Activated CD4-positive, alpha-beta T cell treated with anti-CD3 and anti-CD28 coated beads, Interleukin-10, Interleukin-2, amounts not matched to agents 100 ng/mL and 50 ng/mL, durations not matched to agents 16 hours and 8 hours (primary cell): ENCODE measurements around the gene NFYA.

ENCODE experiments used
- DNase-seq: peaks from one replicate; pipeline ENCODE4 v3.0.0-alpha.2; 2020

The NFYA gene

DNA sequence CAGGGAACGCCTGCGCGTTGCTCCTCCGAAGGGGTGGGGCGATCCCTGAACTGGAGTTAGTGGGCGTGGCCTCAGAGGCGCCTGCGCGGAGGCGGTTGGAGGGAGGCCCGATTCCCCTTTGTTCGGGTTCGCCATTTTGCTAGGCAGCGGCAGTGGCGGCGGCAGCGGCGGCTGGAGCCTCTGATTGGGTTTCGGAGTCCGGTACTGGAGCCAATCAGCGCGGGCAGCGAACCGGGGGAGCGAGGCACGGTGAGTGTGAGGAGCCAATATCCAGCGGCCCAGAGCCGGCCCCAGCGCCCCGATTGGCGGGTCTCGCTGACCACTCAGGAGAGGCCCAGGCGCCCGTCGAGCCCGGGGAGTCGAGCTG lies at the start of gene NFYA:
Gene NFYA, plus strand, starts transcription at position 139 of the 367 bp plus-strand sequence. CDS start 6,116 bp downstream, outside the sequence.
- DNase-seq, result no peak

DNA sequence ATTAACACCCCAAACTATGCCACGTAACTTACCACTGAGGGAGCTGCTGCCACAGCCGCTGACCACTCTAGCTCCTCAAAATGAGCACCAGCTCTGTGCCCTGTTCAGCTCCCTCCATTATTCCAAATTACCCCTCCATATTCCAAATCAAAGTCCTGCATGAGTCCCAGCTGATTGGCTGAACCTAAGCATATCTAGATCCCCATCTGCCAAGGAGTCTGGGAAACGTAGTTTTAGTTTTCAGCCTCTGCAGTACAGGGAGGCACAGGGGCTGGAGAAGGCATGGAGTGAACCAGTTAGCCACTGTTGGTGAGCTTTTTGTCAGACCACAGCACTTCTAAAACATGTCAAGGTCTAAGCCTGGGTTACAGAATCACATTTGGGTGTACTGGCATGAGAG lies 49.7 kb upstream of the NFYA start:
- DNase-seq, result no peak

DNA sequence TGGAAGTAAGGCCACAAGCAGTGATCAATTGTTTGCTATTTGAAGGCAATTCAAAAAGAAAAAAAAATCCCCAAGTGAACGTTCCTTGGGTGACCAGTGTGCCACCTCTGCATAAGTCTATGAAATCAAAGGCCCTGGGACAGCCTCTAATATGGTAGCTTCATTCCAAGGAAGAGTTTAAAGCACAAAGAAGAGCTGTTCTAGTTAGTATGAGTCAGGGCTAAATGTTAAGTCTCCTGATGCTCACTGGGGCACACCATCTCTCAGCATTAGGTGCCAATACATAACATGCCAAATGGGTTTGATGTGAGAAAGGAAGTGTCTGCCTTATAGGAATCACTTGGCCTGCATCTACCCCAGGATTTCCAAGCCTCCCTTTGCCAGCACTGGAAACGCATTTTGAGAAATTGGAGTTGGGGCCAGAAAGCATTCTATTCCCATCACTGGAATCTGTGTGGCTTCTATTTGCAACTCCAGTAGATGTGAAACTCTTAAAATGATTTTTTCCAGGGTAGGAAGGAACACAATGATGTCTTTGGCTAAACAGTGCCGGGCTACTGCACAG lies 46.7 kb upstream of the NFYA start:
- no peak for DNase-seq

DNA sequence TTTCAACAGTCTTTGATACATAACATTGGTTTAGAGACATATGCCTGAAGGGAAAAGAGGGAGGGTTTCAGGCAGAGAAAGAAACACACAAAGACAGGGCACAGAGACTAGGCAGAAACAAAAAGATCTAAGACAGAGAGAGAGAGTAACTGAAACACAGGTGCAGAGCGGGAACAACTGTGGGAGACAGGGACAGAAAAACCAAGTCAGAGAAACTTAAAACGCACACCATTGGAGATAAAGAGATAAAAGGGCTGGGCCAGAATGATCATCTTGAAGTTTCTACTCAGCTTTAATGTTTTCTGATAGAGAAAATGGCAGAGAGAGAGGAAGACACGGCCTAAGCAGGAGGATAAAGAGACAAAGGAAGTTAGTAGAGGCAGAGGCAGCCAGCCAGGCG lies 45.5 kb upstream of the NFYA start:
- no peak for DNase-seq

DNA sequence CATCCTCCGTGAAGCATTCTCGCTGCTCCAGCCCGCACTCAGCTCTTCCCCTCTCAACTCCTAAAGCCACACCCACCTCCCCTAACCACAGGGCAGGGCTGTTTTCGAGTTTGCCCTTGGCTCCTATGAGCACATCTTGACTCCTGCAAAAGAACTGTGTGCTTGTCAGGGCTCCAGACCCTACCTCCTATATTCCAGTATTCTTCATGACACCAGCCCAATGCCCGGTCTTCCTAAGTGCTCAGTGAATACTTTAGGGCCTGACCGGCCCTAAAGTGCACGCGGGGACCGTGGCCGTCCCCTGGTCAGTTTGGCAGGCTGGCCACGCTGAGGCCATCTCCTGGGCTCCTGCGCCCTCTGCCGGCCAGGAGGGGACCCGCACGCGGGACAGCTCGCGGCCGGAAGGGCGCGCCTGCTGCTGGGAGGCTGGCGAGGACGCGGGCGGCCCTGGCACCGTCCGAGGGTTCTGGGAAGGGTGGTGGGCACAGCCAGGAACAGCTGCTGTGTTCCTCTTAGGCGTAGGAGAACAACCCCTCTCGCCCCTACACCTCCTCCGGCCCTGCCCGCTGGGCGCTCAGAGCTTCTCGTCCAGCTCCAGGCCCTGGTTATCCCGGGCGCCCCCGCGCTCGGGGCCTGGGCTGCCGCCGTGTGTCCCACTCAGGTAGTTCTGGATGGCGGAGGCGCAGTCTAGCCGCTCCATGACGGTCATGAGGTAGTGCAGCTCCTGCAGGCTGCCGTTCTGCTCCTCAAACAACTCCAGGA lies 44.8 kb upstream of the NFYA start:
- peak; percentile 87 for DNase-seq

DNA sequence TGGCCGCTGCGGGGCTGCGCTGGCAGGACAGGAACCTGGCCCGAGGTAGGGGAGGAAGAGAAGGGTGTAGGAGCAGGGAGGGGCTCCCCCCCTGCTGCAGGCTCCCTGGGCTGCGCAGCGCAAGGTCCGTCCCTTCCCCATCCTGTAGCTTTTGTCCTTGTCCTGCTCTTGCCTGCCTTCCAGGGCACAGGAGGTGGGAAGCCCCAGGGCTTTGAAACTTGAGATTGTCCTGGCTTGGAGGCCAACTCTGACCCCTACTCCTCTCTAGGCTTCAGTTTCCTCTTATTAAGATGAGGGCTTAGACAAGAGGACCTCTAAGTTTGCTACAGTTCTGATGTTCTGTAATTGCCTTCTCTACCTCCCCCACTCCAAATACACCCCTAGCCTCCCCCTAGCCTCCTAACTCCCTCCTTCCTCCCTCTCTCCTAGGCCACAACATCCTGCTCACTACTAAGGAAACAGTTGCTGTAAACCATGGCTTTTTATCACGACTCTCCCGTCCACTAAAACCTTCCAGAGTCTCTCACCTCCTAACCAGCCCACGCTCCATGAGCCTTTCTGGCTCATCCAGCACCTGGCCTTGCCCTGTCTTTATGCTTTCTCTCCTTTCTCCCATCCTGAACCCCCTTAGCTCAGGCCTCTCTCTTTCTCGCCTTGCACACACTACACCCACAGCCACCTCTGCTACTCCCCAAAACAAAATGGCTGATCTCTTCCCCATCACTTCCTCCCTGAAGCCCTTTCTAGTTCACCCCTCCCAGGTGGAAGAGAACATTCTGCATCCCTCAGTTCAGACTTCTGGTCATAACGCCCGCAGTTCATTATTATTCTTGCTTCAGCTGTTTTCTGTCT lies 44.0 kb upstream of the NFYA start:
- DNase-seq, result no peak

DNA sequence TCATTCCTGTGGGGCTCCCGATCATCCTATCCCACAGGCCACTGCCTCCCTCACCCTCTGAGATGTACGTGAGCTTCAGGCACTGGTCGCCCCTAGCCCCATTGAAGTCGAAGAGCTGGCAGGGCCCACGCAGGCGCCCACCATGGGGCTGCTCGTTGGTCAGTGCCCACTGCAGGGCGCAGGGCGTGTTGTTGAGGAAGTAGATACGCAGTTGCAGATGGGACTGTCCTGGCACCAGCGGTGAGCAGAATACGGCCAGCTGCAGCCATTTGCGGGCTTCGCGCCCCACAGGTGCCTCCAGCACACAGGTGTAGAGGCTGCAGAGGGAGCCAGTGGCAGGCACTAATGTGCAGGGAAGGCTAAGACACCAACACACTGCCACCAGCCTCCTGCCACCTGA lies 39.9 kb upstream of the NFYA start:
- no peak for DNase-seq

DNA sequence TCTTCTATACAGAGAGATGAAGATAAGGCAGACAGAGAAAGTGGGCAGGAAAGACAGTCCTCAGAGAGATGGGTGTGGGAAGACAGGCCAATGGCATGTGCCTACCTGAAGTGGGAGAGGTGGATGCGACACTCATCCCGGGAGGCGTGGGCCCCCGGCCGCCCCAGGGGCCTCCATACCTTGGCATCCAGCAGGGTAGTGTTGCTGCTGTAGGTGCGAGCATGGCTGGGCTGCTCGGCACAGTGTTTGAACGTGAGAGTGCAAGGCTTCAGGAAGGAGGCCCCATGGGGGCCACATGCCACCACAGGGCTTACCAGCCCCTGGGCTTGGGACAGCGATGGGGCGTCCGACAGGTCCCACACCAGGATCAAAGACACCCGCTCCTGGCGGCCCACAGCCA lies 39.0 kb upstream of the NFYA start:
- no peak for DNase-seq

DNA sequence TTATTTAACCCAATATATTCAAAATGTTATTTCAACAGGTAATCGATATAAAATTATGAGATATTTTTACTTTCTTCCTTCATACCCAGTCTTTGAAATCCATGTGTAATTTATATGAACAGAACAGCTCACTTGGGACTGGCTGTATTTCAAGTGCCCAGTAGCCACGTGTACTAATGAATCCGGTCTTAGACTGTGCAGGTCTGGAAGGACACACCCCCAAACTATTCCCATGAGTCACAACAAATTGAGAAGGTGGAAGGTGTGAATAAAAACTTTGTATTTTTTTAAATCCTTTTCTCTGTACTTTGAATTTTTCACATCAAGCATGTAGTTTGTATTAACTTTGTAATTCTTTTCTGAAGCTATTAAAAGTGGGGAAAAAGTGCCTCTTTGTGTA lies 36.6 kb upstream of the NFYA start:
- no peak for DNase-seq

DNA sequence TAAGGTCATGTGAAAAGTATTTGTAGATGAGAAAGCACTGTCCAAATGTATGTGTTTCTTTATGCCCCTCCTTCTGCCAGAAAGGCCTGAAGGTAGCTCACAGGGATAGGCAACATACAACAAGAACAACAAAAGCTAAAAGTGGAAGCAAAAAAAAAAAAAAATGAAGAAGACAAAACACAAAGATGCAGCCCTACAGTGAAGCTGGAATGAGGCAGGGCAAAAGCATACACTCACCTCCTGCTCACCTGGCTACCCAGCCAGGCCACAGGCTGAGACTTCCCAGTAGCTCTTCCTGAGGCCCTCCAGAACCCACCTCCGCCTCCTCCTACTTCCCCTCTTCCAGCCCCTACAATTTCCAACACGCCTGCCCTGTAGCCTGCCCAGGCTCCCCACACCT lies 36.2 kb upstream of the NFYA start:
- no peak for DNase-seq

DNA sequence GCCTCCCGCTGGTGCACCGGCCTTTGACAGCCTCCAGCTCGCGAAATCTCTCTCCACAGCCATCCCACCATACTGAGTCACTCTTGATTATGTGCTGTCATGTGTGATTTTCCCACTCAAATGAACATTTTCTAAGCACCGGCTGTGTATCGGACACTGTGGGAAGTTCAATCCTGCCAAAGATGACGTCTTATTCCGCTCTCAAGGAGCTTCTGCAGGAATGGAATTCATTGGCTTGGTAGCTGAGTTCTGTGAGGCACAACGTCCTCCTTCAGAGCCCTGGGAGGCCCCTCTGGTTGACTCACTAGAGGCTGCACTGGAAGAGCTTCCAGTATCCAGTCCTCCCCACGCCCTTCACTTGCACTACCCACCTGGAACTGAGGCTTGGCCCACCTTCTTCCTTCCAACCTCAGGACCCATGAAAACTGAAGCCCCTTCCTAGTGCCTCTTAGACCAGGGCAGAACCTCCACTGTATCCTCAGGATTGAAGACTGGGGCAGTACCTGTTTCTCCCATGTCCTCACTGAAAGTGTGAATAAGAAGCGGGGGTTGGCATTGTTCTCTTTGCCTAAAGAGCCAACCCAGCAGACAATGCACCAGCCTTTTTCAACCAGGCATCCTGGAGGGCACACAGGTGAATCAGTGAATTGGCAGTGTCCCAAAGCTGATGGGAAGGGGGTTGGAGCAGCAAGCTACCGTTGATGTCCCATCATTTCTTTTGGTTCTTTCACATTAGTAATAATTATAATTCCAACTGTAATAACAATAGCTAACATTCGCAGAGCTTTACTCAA lies 35.5 kb upstream of the NFYA start:
- no peak for DNase-seq

DNA sequence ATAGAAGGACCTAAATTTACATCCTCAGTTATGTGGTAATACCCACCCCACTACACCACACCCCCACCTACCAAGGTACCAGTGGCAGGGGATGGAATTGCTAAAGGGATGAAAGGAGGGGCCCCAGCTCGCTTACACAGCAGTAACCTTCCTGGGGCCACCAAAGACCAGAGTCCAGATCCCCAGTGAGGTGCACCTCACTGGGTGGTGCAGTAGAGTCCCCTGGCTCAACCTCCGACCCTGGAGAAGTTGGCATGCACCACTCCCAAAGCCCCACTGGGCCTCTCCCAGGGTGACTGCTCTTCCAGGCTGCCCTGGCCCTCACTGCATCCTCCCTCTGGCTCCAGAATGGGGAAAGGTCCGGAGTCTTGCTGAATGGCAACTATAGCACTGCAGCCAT lies 34.6 kb upstream of the NFYA start:
- DNase-seq, result no peak

DNA sequence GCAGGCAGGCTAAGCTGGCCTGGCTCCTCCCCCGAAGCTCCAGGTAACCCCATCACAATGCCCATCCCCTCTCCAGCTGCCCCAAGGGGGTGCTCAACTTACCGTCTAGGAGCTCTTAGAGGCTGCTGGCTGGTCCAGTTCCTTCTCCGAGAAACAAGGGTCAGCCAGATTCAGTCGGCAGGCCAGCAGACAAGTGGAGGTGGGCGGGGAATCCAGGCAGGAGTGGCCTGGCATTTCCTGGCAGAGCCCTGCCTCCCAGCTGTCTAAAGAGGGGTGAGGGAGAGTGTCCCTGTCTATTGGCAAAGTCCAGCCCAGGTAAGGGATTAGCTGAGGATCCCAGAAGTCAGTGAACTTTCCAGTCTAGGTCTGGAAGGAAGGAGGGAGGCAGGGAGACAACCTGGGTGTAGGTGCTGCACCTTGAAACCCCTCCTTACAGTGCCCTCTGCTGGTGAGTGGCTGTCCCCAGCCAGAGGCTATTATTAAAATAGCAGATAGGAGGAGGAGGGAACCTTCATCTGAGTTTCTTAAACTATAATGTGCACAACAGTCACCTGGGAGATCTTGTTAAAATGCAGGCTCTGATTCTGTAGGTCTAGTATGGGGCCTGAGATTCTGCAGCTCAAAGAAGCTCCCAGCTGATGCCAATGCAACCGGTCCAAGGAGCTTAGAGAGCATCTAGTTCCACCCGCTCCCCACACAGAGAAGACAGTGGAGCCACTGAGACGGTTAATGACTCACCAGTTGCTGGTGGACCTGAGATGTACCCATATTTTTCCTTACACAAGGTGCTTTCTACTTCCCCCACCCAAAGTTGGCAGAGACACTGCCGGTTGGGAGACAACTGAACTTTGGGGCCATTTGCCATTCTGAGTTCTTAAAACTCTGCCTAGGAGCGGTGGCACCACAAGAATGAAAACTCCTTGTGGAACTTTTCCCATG lies 33.4 kb upstream of the NFYA start, which contains the start of gene UNC5CL:
Gene UNC5CL, minus strand, starts transcription at position 162 of the 939 bp plus-strand sequence. CDS start 4,147 bp downstream, outside the sequence.
- peak; percentile 67 for DNase-seq

DNA sequence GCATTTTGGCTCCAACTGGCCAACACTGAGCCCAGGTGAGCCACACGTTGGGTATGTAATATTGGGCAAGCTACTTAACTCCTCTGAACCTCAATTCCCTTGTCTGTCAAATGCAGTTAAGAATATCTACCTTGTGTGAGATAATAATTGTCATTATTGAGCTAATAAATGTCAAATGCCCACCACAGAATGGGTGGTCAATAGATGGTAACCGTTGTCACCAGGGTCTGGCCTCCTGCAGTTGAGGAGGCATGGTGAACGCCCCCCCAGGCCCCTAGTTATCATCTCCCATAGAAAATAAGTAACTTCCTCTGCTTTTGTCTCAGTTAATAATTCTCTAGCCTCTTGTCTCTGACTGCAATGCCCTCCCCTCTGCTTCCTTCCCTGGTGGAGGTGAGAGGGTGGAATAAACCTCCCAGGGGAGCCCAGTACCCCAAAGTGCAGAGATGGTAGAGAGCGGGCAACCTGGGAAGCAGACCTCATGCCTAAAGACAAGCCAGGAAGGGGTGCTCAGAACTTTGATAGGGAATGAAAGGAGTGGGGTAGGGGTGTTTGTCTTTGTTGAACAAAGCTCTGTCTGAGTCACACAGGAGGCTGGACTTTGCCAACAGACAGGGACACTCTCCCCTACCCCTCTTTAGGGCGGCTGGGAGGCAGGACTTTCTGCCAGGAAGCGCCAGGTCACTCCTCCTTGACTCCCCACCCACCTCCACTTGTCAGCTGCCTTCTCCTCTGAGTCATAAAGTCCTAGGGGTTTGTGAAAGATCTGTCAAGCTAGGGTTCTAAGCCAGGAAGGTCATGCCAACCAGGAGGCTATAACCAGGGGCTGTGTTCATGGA lies 32.5 kb upstream of the NFYA start:
- peak; percentile 38 for DNase-seq

DNA sequence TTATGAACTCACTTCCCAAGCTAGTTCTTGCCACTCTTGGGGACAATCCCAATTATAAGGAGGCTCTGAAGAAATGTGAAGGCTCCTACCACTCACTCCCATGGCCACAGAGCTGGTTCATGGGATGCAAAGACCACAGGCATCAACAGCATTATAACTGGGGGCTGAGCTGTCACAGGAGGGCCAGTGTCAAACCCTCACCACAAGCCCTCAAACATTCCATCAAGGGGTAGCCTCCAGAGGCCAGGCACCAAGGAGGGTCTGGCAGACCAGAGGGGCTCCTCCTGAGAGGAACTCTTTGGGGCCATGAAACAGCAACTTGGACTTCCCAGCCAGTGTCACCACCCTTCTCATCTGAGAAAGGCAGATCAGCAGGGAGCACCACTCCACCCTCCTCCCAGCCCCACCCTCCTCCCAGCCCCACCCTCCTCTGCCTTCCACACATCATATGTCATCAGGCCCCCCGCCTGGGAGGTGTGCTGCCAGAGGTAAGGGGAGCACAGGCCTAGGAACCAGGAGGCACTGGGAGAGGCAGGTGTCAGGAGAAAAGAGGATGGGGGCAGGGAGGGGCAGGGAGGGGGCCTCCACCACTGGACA lies 31.7 kb upstream of the NFYA start:
- no peak for DNase-seq

DNA sequence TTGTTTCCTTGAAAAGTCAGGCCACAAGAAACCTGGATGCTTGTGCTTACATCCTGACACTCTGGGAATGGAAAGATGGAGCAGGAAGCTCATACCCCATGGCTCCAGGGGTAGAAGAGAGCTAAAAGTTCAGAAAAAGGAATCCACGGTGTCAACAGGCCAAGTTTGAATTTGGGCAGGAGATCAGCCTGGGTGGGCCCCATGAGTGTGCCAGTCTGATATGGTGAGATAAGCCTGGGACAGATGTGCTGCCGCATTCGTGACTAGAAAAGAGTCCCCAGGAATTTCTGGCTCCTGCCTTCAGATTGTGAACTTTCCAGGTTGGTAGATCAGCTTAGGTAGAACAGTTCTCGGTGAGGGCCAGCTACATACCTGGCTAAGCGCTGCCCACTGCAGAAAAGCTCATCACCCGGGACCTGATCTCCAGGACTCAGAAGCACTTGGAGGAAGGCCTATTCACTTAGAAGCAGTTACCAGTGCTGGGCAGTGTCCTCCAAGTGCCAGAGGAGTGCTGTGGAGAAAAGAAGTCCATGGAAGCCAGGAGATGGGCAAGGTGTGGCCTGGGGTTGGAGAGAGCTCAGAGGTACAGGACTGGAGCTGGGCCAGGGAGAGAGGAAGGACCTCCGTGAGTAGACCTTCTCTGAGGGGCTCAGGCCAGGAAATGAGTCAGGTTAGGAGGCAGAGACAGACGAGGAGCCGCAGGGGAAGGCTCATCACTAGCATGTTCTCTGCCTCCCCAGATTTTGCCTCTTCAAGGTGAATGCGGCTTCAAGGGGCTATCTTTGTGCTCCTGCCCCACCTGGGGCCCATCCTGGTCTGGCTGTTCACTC lies 30.3 kb upstream of the NFYA start, which contains the start of gene TSPO2:
Gene TSPO2, plus strand, starts transcription at position 242 of the 830 bp plus-strand sequence. Its CDS starts 519 bp downstream, at position 761.
- no peak for DNase-seq

DNA sequence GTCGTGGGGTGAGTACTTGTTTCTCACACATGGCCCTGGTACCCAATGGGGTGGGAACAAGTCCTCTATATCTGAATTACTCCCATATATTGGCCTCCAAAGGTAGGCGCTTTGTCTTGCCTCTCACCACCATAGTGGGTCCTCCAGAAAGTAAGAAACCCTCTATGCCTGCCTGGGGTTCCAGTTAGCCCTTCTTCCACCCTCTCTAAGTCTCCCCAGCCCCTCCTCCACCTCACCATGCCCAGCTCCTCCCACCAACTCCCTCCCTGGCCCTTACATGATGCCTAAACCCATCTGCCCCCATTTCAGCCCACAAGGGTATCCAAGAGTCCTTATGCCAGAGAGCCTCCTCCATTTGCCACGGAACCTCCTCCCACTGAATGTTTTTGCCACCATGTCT lies 29.6 kb upstream of the NFYA start:
- DNase-seq, result no peak

DNA sequence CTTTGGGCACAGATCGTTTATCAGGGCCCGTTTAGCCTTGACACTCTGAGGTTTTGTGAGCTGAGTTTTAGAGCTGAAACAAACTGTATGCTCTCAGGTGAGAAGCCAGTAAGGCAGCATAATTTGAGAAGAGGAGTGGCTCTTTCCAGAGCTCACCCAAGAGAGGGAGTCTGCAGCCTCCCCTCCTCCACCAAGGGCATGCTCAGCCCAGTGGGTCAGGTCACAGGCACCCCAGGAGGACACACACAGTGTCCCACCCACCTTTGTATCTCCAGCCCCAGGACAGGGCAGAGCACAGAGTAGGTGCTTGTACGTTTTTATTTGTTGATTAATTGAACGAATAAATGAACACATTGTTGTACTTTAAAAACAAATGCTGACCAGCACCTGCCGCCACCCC lies 27.1 kb upstream of the NFYA start:
- DNase-seq, result no peak

DNA sequence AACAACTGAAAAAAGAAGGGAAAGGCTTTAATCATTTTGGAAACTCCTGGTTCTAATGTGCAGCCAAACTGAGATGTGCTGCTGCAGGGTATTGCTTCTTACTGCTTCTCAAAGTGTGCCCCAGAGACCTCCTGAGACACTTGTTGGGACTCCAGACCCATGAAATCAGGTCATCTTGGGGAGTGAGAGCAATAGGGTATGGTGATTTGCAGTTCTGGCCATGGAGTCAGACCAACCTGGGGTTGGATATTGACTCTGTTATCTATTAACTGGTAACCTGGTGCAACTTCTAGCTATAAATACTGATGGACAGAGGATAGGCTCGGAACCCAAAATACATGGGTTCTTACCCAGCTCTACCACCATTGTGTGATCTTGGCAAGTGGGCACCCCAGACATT lies 26.7 kb upstream of the NFYA start:
- no peak for DNase-seq
